BE2C (cell line): ENCODE measurements around the gene ZFP62.

Source experiments
- DNase-seq: peaks from one replicate; pipeline ENCODE4 v3.0.0-alpha.2; 2020
- H3K27me3 ChIP-seq: fragments of 250-450 bp; sonication (Bioruptor Pico); 2 replicates; pipeline ENCODE4 v1.5.1; 2020; ENCODE audit warnings: mild to moderate bottlenecking
- H3K36me3 ChIP-seq: fragments of 250-450 bp; sonication (Bioruptor Pico); 2 replicates; pipeline ENCODE4 v1.5.1; 2020; ENCODE audit warnings: mild to moderate bottlenecking
- H3K4me1 ChIP-seq: fragments of 250-450 bp; sonication (Bioruptor Pico); 2 replicates; pipeline ENCODE4 v1.5.1; 2020
- H3K4me3 ChIP-seq: 2 replicates; pipeline ENCODE4 v1.5.1; 2011; ENCODE audit warnings: low read depth, low read length
- H3K9me3 ChIP-seq: fragments of 250-450 bp; sonication (Bioruptor Pico); 2 replicates; pipeline ENCODE4 v1.5.1; 2020
- CTCF ChIP-seq: IDR thresholded peaks from 2 replicates; pipeline ENCODE4 v1.5.1; 2012; ENCODE audit warnings: mild to moderate bottlenecking, low read depth, low read length

Gene ZFP62

GRCh38 chr5:180869587-180869986 is 8.5 kb upstream of the ZFP62 start:
- no peak for DNase-seq
- no peaks in the 10 kb centered on the region for H3K9me3 ChIP-seq
- H3K4me3 ChIP-seq = no peak overlapping the region
- TF ChIP-seq CTCF = no peak
- no peaks in the 10 kb centered on the region for H3K27me3 ChIP-seq
- no peaks in the 10 kb centered on the region for H3K4me1 ChIP-seq
- no peaks in the 10 kb centered on the region for H3K36me3 ChIP-seq

GRCh38 chr5:180868960-180869359 is 7.9 kb upstream of the ZFP62 start:
- TF ChIP-seq CTCF = peak; percentile 93

GRCh38 chr5:180866985-180867384 is 5.9 kb upstream of the ZFP62 start:
- no peaks in the 10 kb centered on the region for H3K36me3 ChIP-seq
- DNase-seq = no peak
- no peak for TF ChIP-seq CTCF
- H3K4me3 ChIP-seq = no peak overlapping the region
- H3K27me3 ChIP-seq = no peaks in the 10 kb centered on the region
- no peaks in the 10 kb centered on the region for H3K9me3 ChIP-seq
- no peaks in the 10 kb centered on the region for H3K4me1 ChIP-seq

More at GRCh38 chr5:180868960-180869359, 7.9 kb upstream of the ZFP62 start:
- Histone ChIP-seq H3K9me3 (no peaks in the 10 kb centered on the region), H3K36me3 (no peaks in the 10 kb centered on the region), H3K4me3 (no peak overlapping the region), H3K27me3 (no peaks in the 10 kb centered on the region), H3K4me1 (no peaks in the 10 kb centered on the region)
- DNase-seq = peak; percentile 81

GRCh38 chr5:180865981-180866695 is 5.1 kb upstream of the ZFP62 start:
- no peaks in the 10 kb centered on the region for H3K36me3 ChIP-seq
- no peak for TF ChIP-seq CTCF
- no peaks in the 10 kb centered on the region for H3K9me3 ChIP-seq
- no peaks in the 10 kb centered on the region for H3K4me1 ChIP-seq
- no peaks in the 10 kb centered on the region for H3K27me3 ChIP-seq
- no peak overlapping the region for H3K4me3 ChIP-seq
- no peak for DNase-seq

GRCh38 chr5:180862645-180863044 is 1.6 kb upstream of the ZFP62 start:
- TF ChIP-seq CTCF = no peak
- no peaks in the 10 kb centered on the region for H3K4me1 ChIP-seq
- no peaks in the 10 kb centered on the region for H3K36me3 ChIP-seq
- H3K9me3 ChIP-seq = no peaks in the 10 kb centered on the region; the same call in 1 of the 2 replicates
- H3K27me3 ChIP-seq = no peaks in the 10 kb centered on the region
- no peak for DNase-seq
- no peak overlapping the region for H3K4me3 ChIP-seq

GRCh38 chr5:180860273-180860886 is 696 bp downstream of the ZFP62 start:
- H3K4me3 ChIP-seq = peak overlapping the region; percentile 93
- no peaks in the 10 kb centered on the region; the same call in 1 of the 2 replicates for H3K9me3 ChIP-seq
- H3K36me3 ChIP-seq = no peaks in the 10 kb centered on the region; the same call in 1 of the 2 replicates
- peak; percentile 19 for DNase-seq
- TF ChIP-seq CTCF = peak; percentile 40
- no peaks in the 10 kb centered on the region for H3K4me1 ChIP-seq
- H3K27me3 ChIP-seq = no peaks in the 10 kb centered on the region
